Activated CD4-positive, alpha-beta T cell treated with anti-CD3 and anti-CD28 coated beads for 1 hour (primary cell): Measurements from ENCODE around the gene DDR2.
"Not testable (repeated sequence)": the region's sequence is repeated elsewhere in the genome, so short reads cannot be mapped to it uniquely, and the experiment has no call there.

ENCODE experiments used
- DNase-seq: peaks from one replicate; pipeline ENCODE4 v3.0.0-alpha.2; 2020

DDR2 gene

DNA sequence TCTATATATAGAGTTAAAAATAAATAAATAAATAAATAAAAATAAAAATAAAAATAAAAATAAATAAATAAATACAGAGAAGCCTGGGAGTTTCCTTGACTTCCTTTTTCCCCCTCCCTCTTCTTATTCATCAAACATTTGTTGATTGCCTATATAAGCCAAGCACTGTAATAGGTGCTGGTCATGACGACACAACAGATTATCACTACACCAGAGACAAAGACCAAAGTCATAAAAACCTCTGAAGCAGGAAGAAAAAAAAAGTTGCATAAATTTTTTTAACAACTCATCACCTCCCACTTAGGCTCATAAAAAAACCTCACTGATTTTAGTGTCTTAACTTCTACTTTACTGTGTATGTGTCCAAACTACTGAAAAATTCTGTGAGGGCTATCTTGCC is 95.2 kb downstream of the DDR2 start:
- DNase-seq: not testable (repeated sequence)

DNA sequence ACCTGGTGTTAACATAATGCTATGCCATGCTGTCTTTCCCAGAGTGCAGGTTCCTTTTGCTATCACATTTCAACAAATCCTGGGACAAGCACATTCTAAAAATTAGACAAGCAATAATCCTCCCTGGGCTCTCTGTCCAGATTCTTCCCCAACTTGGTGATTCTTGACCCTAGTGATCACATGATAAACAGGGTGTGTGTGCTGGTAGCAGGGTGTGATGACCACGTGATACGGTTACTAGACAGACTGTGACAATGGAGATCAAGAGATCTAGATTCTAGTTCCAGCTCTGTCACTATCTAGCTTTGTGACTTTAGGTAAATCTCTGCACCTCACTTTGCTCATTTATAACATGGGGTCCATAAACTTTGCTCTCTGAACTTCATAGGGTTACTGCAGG is 96.3 kb downstream of the DDR2 start:
- DNase-seq: no peak

DNA sequence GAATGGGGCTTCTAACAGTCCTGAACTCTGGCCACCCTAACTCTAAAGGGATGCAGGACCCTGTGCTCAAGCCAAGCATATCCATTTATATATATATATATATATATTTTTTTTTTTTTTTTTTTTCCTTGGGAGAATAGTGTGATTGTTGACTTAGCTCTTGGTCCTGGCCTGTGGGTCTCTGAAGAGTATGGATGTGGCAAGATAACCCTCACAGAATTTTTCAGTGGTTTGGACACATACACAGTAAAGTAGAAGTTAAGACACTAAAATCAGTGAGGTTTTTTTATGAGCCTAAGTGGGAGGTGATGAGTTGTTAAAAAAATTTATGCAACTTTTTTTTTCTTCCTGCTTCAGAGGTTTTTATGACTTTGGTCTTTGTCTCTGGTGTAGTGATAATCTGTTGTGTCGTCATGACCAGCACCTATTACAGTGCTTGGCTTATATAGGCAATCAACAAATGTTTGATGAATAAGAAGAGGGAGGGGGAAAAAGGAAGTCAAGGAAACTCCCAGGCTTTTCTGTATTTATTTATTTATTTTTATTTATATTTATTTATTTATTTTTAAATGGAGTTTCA is 97.0 kb downstream of the DDR2 start:
- not testable (repeated sequence) for DNase-seq

DNA sequence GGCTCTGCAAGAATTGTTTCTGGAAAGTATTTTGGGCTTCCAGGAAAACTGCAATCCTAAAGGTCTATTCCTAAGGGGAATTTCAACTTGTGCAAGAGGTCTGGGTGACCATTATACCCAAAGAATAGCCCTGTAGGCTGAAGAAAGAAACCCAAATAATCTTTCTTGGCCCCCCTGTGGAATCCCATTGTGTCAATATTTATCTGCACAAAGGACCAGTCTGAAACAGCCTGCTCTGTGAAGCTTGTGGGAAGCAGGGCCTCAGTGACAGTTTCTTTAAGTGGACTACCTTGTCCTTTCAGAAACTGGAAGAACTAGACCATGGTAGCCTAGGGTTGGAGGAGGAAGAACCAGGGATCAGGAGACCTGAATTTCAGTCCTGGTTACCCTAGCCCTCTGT is 99.8 kb downstream of the DDR2 start:
- DNase-seq: no peak

DNA sequence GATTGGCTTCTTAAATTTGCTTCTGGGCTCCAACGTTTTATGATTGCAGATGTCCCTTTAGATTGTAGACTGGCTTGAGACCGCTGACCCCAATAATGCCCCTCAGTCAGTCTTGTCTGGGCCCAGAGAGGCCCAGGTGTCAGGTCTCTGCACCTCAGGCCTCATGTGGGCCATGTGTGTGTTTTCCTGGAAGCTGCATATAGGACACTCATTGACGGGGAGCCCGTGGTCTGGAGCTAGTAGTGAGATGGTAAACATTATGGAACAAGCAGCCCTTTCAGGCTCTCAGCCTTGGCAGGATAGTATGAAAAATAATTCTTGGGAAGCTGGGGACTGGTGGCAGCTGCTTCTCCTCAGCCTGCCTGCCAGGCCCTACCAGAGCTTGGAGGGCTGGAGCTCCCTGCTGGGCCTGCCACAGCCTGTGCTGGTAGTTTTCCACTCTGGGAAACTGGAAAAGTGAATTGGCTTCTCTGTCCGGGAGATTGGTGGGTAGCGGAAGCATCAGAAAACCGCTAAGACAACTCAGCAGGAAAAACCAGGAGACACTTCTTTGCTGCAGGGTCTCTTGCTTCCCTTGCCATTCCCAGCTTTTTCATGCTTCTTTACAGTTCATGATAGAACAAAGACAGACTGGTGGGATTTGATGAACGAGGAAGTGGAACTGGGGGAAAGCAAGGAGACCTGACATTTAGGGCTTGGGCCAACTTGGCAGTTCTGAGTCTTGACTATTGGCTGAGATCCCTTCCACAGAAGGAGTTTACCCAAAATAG is 100.5 kb downstream of the DDR2 start:
- no peak for DNase-seq

DNA sequence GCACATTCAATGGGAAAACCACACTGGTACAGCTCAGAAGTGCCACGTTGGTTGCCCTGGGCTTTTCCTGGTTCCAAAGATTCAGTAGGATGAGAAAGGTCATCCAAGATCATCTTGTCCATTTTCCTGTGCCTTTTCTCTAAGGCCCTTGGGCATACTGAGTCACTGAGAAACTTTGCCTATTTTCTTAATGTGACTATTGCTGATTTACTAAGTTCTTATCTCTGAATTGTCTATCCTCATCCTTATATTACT is 101.0 kb downstream of the DDR2 start:
- no peak for DNase-seq

DNA sequence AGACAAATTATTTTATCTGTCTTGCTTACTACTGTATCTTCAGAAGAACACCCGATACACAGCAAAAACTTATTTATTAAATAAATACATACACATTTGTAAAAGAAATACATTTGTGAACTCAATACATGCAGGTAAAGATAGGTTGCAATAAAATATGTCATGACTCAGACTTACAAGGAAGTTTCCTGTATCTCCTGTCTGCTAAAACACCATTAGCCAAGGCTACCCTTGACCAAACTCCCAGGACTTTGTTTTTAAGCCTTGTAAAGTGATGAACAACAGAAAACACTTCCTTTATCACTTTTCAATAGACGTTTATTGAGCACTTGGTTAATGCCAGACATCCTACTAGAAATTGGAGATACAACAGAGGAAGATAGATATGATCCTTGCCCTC is 101.8 kb downstream of the DDR2 start:
- DNase-seq: no peak

DNA sequence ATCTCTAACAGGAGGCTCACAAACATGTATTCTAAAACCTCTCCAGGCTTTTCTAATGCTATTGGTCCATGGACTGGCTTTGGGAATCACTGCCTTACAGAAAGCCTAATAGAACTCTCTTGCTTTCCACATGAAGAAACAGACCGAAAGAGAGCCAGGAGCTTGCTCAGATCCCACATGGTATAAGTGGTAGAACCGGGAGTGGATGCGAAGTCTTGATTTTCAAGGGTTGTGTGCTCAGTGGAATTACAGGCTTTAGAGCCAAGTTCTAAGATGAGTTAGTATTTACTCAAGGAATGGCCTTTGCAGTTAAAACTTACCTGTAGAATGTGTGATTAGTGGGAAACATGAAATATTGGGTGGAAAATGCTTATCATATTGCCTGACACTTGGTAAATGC is 103.9 kb downstream of the DDR2 start:
- DNase-seq: no peak

DNA sequence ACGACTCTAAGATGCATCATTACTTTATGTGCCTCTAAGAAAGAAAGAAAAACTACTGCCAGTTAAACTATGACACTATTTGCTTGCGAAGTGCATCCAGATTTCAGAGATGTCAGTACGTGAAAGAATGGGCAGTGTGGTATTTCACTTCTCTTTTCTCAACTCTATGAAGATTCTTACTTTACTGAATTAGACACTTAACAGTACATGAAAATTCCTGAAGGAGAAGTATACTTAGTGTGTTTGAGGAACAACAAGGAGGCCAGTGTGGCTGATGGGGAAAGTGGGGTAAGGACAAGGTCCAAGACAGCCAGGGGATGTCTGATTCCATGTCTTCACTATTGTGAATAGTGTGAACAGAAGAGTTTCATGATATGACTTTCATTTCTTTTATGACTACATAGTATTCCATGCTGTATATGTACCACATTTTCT is 104.4 kb downstream of the DDR2 start:
- no peak for DNase-seq

DNA sequence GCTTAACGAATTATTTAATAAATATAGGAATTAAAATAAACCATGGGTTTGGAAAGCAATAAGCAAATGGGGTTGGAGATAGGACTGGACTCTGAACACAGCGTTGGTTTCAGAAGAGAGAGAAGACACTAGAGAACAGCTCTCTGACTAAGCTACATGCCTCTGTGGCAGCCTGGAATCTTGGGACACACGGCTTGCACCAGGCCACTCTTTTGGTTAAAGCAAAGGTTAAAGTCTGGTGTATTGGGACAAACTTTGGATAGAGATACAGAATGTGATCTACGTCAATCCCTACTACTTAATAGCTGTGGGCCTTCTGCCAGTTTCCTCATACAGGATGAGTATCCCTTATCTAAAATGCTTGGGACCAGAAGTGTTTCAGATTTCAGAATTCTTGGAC is 108.5 kb downstream of the DDR2 start:
- no peak for DNase-seq

DNA sequence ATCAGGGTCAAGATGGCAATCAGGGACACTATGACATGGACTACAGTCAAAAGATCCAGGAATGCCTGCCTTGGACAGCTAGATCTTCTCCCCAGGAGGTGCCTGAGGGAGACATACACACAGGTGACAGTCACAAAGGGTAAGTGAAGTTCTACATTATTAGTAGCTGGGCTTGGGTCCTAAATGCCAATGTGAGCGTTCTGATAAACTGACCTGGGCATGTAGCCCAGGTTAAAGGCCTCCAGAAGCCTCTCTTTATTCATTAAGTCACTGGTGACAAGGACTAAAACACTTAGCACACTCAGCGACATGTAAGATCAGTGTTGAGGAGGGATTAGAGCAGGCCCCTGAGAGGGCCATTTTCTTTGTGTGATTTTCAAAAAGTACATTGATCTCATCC is 109.3 kb downstream of the DDR2 start:
- no peak for DNase-seq

DNA sequence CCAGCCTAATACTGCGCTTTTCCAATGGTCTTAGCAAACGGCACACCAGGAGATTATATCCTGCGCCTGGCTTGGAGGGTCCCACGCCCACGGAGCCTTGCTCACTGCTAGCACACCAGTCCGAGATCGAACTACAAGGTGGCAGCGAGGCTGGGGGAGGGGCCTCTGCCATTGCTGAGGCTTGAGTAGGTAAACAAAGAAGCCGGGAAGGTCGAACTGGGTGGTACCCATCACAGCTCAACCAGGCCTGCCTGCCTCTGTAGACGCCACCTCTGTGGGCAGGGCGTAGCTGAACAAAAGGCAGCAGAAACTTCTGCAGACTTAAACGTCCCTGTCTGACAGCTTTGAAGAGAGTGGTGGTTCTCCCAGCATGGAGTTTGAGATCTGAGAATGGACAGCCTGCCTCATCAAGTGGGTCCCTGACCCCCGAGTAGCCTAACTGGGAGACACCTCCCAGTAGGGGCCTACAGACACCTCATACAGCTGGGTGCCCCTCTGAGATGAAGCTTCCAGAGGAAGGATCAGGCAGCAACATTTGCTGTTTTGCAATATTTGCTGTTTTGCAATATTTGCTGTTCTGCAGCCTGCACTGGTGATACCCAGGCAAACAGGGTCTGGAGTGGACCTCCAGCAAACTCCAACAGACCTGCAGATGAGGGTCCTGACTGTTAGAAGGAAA is 114.1 kb downstream of the DDR2 start:
- DNase-seq: not testable (repeated sequence)

DNA sequence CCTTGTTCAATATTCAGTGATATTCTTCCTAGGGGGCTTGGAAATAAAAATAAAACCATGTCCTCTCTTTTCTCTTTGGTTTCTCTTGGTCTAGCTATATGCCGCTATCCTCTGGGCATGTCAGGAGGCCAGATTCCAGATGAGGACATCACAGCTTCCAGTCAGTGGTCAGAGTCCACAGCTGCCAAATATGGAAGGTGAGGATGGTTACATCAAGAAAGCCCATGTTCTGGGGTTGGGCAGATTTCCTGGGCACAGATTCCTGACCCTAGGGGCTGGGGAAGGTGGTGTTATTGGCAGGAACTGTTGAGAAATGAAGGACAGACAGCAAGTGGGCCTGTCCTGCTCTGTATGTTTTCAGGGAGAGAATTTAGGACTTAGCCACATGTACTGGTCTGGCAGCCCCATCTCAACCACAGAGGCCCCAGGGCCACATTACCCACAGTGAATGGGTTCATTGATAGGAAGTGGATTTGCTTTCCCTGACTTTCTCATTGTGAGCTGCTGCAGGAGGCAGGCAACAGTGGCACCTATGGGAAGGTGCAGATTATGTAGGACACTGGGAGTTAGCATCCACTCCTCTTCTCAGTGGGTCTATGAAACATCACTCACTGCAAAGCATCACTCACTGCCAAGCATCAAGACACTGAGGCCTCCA is 120.9 kb downstream of the DDR2 start:
- no peak for DNase-seq

DNA sequence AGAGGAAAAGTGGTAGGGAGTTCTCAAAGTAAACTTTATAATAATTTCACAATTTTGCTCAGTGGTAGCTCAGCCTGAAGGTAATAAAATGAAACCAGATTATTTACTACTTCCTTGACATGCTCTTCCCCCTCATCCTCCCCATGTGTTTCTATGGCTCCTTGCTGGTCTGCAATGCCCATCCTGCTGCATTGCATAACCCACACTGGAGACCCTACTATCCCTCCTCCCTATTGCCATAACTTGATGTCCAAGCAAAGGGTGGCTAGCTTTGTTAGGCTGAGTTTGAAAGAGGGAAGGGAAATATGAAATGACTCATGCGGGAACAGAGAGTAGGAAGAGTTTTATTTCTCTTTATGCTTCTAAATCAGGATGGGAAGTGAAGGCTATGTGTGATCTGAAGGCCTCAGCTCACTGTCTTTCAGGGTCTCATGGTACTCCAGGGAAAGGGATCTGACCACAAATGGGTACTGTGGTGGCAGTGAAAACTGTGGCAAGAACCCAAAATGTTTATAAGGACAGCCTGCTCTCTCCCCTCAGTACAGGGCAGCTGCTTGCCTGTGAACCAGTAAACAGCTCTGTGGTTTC is 121.8 kb downstream of the DDR2 start:
- DNase-seq: no peak

DNA sequence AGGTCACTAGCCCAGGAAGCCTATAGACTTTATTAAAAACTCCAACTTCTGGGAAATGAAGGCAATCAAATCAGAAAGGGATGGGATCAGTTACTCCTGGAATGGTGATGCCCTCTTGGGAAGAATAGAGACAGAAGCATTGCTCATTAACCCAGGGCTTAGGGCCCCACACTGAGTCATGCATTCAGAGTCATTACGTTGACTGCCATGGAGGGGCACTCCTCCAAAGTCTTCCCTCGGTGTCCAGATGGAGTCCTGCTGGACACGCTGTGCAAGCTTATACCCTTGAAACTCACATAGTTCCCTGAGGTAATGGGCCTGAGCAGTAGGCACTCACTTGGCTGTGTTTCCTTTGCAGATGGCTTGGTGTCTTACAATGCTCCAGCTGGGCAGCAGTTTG is 123.0 kb downstream of the DDR2 start:
- DNase-seq: no peak

DNA sequence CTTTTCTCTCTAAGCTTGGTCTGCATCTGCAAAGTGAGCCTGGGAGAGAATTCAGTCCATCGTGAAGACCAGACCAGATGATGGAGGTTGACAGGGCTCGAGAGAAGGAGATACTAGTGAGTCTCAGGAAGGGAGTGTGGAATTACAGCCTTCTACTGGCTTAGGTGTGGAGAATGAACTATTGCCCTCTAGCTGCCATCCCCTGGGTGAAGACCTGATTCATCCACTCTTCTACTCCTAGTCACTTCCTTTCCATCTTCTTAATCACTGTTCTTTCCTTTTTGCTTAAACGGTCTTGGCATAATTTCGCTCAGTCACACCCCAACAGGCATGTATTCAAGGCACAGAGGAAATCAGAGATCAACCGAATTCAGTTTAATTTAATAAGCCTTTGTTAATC is 124.3 kb downstream of the DDR2 start:
- DNase-seq: no peak

DNA sequence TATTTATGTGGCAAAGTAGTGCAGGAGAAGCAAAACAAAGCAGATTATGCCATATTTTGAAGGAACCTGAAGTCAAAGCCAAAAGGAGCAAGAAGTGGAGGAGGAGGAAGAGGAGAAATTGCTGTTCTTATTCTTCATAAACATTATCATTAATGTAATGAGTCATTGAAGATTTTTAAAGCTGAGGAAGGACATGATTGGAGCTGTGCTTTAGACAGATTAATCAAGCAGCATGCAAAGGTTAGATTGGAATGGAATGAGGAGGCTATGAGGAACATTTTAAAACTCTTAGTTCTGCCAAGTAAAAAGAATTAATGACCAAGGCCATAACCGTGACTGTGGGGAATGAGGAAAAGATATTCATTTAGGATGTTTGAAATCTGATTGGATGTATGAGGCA is 125.2 kb downstream of the DDR2 start:
- no peak for DNase-seq

DNA sequence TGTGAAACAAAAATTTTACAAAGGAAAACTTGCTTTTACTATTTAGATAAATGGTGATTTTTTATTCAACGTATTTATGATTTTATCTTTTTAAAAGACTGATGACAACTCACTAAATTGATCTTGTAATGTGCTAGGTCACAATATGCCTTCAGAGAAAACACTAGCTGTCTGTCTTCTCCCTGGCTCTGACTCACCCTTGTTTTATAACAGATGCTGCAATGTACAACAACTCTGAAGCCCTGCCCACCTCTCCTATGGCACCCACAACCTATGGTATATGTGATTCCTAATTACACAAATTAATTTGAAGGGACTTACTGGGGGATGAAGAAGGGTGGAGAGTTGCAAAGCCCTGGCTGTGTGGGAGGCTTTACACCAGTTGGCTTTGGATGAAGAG is 133.5 kb downstream of the DDR2 start:
- no peak for DNase-seq

DNA sequence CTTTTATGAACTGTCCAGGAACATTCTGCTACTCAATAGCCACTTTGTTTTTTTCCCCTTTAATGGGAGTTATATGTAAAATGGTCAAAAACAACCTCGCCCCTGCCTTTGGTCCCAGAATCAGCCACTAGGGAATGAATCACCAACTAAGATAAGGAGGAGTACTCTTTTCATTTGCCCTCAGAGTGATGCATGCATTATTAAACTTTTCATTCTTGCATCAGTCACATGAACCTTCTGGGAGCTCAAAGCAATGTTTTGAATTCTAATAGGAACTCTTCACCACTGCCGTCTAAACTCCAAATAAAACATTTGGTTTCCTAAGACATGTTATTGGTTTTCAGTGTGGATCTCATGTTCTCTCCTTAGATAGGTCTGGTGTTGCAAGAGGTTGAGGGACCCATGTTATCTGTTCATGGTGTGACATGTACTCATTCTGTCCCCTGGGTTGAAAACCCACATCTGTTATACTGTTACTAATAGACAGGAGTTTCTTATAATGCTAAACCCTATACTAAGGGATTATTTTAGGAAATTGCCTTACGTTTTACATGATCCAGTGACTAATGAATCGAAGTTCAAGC is 140.4 kb downstream of the DDR2 start:
- DNase-seq: no peak

DNA sequence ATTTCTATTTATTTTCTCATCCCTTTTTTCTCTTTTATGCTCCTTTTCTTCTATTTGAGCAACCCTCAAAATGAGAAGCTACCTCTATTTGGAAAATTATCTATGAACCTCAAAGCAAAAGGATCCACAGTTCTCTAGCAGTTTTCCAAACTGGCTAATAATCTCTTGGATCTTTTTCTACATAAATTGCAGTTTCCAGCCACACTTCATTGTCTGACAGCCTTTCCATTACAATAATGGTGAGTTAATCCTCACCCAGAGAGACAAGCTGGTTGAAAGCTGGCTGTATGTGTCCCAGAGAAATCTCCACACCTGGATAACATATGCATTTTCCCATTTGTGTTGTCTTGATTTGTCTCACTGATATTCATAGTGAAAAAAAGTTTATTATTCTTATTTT is 141.7 kb downstream of the DDR2 start:
- DNase-seq: no peak

DNA sequence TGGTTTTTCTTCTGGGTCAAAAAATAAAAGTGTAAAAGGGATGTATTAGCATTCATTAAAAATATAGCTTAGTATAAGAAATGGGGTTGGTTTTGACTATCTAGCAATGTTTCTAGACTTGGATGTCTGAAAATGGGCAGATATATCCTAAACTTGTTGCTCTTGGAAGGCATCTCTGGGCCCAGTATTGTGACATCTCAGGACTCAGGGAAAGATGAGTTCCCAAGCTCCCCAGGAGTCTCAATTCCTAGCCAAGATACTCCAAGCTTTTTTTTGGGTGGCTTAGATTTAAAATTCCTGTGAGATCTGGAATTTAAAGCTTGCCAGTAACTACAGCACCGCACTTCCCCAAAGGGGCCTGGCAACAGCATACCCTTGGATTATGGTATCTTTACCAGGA is 146.8 kb downstream of the DDR2 start:
- no peak for DNase-seq

DNA sequence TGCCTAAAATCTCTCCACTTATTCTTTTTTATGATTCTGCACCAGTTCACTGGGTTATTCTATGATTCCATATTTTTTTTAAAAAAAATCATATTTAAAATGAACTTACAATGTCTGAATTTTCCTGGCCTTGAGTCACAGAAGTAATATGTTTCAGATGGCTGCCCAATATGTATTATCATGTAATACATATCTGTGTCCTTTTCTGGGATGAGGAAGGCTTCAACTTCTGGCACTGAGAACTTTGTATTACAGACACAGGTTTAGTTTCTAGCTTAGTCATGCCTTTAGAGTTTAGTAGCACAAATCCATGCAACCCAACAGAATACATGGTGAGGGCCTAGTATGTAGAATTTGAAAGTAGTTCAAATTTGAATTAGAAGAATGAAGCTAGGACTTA is 150.4 kb downstream of the DDR2 start:
- no peak for DNase-seq

DNA sequence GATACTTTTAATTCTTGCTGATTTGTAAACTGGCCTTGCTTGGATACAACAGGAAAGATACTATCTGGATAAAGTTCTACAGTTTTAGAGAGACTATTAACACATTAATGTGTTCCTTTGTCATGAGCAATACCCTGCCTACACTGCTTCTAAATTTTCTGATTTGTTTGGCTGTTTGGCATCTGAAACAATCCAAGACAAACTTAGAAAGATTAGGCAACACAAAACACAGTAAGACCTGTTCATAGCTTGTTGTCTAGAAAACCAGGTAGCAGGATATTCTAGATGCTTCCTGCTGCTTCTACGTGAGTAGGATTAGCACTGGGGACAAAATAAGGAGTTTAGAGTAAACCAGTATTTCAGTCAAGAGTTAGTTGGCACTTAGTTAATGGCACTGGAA is 152.7 kb downstream of the DDR2 start:
- DNase-seq: not testable (repeated sequence)
